Left kidney (tissue), 2 donors: Measurements from ENCODE around the gene POU3F3. TPM values are rescaled to one million over a fixed set of nuclear protein-coding genes. Genes with fewer than 3 reads are reported as not detected.

Experiments used
- DNase-seq: peaks from one replicate; pipeline ENCODE4 v3.0.0-alpha.2; 2013
- polyA plus RNA-seq: library from polyadenylated mRNA; unstranded; fragments of 120-200 nt; gene quantifications from one replicate; pipeline ENCODE4 v1.2.1, GENCODE V29; 2013; ENCODE audit not compliant: insufficient read length

The POU3F3 gene
- polyA plus RNA-seq, 1 donor = 83.8 TPM

- peak; percentile 14 for DNase-seq
Observed at GRCh38 chr2:104845946-104846785, 7.7 kb upstream of the POU3F3 start.

GRCh38 chr2:104846786-104847585, 6.9 kb upstream of the POU3F3 start:
- DNase-seq = peak; percentile 27

- peak; percentile 3 for DNase-seq
Observed at GRCh38 chr2:104847586-104848160, 6.2 kb upstream of the POU3F3 start.

GRCh38 chr2:104848526-104848925, 5.4 kb upstream of the POU3F3 start:
- DNase-seq = peak; percentile 40

GRCh38 chr2:104849101-104849500, 4.8 kb upstream of the POU3F3 start:
- DNase-seq = no peak

GRCh38 chr2:104849618-104850141, 4.2 kb upstream of the POU3F3 start:
- DNase-seq = peak; percentile 75

GRCh38 chr2:104850361-104851290, 3.3 kb upstream of the POU3F3 start:
- DNase-seq = peak; percentile 4

GRCh38 chr2:104851291-104852089, 2.4 kb upstream of the POU3F3 start:
- DNase-seq = peak; percentile 21

- peak; percentile 38 for DNase-seq
Observed at GRCh38 chr2:104852090-104852666, 1.7 kb upstream of the POU3F3 start.

- peak; percentile 8 for DNase-seq
Observed at GRCh38 chr2:104854498-104855220, 744 bp downstream of the POU3F3 start.

GRCh38 chr2:104855221-104856085, 1.5 kb downstream of the POU3F3 start:
- DNase-seq = peak; percentile 10

GRCh38 chr2:104856086-104856972, 2.4 kb downstream of the POU3F3 start:
- DNase-seq = peak; percentile 5

- no peak for DNase-seq
Observed at GRCh38 chr2:104856973-104857261, 3.0 kb downstream of the POU3F3 start.

GRCh38 chr2:104857262-104858005, 3.5 kb downstream of the POU3F3 start:
- DNase-seq = peak; percentile 14

- DNase-seq = peak; percentile 26
Observed at GRCh38 chr2:104858006-104858978, 4.4 kb downstream of the POU3F3 start.
